NCI-H2196 treated with DMSO at 0.1 percent for 48 hours (cell line): Measurements from ENCODE around the gene RABEP1.
"Not testable (repeated sequence)": the region's sequence is repeated elsewhere in the genome, so short reads cannot be mapped to it uniquely, and the experiment has no call there.

ENCODE experiments used
- DNase-seq: peaks from one replicate; lab custom pipeline; 2025; ENCODE audit not compliant: unreplicated experiment; lab: John Stamatoyannopoulos, UW

RABEP1 gene, protein sequence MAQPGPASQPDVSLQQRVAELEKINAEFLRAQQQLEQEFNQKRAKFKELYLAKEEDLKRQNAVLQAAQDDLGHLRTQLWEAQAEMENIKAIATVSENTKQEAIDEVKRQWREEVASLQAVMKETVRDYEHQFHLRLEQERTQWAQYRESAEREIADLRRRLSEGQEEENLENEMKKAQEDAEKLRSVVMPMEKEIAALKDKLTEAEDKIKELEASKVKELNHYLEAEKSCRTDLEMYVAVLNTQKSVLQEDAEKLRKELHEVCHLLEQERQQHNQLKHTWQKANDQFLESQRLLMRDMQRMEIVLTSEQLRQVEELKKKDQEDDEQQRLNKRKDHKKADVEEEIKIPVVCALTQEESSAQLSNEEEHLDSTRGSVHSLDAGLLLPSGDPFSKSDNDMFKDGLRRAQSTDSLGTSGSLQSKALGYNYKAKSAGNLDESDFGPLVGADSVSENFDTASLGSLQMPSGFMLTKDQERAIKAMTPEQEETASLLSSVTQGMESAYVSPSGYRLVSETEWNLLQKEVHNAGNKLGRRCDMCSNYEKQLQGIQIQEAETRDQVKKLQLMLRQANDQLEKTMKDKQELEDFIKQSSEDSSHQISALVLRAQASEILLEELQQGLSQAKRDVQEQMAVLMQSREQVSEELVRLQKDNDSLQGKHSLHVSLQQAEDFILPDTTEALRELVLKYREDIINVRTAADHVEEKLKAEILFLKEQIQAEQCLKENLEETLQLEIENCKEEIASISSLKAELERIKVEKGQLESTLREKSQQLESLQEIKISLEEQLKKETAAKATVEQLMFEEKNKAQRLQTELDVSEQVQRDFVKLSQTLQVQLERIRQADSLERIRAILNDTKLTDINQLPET

DNA sequence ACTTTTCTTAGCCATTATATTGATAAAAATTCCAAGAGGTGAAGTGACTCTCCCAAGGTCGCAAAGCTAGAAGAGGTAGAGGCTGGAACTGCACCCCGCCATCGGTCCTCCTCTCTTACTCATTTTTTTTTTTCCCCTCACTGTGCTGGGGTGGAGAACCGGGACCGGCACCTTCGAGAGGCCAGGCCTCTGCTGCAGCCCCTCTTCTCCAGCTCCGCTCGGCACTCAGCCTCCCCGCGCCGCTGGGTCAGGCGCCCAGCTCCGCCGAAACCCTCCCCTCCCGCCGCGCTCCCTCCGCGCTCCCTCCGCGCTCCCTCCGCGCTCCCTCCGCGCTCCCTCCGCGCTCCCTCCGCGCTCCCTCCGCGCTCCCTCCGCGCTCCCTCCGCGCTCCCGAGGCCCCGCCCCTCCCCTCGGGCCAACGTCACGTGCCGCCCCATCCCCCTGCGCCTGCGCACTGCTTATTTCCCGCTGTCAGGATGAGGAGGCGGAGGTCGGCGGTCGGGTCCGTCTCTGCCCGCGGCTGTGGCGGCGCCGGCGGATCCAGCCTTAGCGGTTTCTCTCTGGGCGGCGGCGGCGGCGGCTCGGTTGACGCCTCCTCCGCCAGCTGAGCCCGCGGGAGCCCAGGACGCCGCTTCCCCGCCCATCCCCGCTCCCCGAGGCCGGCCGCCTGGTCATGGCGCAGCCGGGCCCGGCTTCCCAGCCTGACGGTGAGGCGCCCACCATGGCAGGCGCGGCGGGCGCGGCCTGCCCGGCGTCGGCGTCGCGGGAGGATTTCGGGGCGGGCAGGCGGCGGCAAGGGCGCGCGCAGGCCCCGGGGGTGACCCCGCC is at the start of gene RABEP1:
TSS of gene RABEP1 (plus strand) at position 471 of the 828 bp plus-strand sequence. CDS start at position 674, 203 bp downstream.
- peak; percentile 57 for DNase-seq

DNA sequence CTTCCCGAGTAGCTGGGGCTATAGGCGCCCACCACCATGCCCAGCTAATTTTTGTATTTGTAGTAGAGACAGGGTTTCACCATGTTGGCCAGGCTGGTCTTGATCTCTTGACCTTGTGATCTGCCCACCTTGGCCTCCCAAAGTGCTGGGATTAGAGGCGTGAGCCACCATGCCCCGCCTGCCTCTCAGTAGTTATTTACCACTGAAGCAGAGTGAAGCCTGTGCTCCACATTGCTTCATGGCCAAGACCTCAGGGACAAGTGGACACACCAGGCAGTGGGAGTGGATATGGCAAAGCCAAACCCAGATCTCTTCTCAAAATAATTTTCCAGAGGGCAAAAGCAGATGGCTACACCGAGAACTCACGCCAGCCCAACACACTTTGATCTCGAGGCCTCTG is 48.6 kb upstream of the RABEP1 start:
- not testable (repeated sequence) for DNase-seq

GRCh38 chr17:5234645-5235576 is 47.2 kb upstream of the RABEP1 start, which contains the start of gene SCIMP:
Gene SCIMP, minus strand, starts transcription at chr17:5234860. Its CDS starts 105 bp downstream, at chr17:5234755.
- no peak for DNase-seq

- no peak for DNase-seq
Observed at GRCh38 chr17:5236938-5237540, 45.0 kb upstream of the RABEP1 start.

GRCh38 chr17:5237541-5238016 is 44.5 kb upstream of the RABEP1 start:
- DNase-seq, result no peak

DNA sequence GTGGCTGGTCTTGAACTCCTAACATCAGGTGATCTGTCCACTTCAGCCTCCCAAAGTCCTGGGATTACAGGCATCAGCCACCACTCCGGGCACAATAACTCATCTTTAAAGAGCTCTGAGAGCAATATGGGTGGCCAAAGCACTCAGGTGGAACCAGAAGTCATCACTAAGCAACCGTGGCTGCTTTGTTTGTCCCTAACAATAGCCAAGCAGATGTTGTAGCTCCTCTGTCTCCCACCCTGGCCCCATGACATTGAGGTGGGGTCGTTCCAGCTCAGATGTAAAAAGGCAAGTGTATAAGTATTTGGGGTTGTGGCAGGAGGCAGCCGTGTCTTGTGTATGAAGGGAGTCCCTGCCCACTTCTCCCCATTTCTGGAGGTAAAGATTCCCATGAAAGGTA is 43.8 kb upstream of the RABEP1 start:
- no peak for DNase-seq

GRCh38 chr17:5239769-5240168 is 42.3 kb upstream of the RABEP1 start:
- not testable (repeated sequence) for DNase-seq

GRCh38 chr17:5241861-5242671 is 40.0 kb upstream of the RABEP1 start:
- no peak for DNase-seq

DNA sequence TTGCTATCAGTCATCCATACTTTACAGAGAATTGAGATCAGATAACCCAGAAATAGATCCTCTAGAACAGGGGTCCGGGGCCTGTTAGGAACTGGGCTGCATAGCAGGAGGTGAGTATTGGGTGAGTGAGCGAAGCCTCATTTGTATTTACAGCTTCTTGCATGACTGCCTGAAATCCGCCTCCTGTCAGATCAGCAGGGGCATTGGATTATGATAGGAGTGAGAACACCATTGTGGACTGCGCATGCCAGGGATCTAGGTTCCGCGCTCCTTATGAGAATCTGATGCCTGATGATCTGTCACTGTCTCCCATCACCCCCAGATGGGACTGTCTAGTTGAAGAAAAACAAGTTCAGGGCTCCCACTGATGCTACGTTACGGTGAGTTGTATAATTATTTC is 34.5 kb upstream of the RABEP1 start:
- no peak for DNase-seq

GRCh38 chr17:5248821-5249479 is 33.1 kb upstream of the RABEP1 start:
- DNase-seq, result no peak

DNA sequence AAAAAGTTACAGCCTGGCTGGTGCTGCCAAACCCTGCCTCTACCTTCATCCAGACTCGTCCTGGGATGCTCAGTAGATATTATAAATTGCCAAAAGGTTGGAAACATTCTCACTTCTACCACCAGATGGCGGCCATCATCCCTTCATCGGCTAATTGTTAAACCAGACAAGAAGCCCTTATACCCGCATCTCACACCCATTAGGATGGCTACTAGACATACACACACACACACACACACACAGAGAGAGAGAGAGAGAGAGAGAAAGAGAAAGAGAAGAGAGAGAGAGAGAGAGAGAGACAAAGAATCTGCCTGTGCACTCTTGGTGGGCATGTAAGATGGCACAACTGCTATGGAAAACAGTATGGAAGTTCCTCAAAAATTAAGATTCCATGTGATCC is 32.5 kb upstream of the RABEP1 start:
- peak; percentile 28 for DNase-seq

DNA sequence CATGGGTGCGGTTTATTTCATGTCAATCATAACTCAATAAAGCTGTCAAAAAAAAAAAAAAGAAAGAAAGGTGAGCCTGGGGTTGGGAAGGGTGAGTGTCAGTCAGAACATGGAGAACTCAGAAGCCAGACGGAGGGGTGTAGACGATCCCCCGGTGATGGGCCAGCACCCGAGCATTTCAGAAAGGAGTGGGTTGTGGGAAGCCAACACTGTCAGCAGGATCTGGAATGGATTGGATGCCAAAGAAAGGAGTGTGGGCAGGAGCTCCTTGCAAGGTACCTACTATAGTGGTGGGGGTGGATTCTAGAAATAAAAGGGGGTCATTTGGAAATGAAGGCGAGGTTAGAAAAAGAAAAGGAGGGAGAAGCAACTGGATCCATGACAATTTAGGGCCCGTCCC is 27.7 kb upstream of the RABEP1 start:
- no peak for DNase-seq

DNA sequence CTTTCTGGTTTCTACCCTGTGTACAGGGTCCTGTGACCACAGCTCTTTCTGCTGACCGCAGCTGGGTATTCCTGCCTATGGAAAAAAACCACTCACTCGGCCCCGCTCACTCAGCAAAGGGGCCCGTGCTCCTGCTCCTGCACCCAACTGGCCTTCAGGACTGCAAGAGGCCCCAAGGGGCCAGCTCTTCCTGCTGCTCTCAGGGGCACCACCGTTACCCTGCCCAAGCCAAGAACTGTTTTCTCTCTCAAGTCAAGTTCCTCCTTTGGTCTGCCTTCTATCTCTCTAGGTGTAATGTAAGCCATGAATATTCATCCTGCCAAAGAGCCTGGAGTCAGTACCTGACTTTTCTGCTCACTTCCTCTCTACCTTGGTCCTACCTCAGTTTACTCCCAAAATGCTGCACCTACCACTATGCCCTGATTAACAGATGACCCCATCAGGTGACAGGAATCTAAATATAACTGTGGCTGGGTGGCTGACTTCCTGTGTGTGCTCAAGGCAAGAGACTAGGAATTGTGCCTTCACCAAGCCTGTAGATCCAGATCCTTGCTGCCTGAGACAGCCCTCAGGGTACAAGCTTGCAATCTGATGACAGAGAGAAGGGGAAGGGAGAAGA is 27.1 kb upstream of the RABEP1 start:
- no peak for DNase-seq

DNA sequence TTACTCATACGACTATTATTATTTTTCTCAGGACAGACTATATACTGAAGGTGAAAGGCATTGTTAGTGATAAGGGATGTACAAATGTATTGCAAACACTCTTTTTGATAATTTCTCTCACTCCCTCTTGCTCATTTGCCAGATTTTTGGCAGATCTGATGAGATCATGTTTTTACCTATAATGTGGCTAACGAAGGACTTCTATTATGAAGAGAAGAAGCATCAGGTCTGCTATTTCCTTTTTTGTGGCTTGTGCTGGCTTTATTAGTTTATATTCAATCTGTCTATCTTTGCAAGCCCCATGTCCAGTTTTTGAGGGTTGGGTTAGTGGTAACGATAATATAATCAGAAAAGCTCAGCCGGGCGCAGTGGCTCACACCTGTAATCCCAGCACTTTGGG is 25.0 kb upstream of the RABEP1 start:
- no peak for DNase-seq

- DNase-seq, result no peak
Observed at GRCh38 chr17:5260542-5260941, 21.5 kb upstream of the RABEP1 start.

GRCh38 chr17:5262416-5262991 is 19.6 kb upstream of the RABEP1 start:
- DNase-seq, result no peak

DNA sequence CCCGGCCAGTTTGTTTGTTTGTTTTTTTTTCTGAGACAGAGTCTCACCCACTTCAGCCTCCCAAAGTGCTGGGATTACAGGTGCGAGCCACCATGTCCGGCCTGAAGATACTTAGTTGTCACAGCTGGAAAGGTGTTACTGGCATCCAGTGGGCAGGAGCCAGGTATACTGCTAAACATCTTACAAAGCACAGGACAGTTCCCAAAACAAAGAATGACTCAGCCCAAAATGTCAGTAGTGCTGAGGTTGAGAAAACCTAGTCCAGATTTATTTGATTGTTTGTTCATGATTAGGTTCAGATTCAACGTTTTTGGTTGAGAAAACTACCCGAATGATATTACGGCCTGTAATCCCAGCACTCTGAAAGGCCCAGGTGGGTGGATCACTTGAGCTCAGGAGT is 18.6 kb upstream of the RABEP1 start:
- DNase-seq, result no peak
